K562 (cell line): ENCODE measurements around the gene MADD. TPM values are rescaled to one million over a fixed set of nuclear protein-coding genes. Genes with fewer than 3 reads are reported as not detected.

Source experiments
- CBFA2T2 ChIP-seq: fragments of 450-650 bp; conservative IDR thresholded peaks from 2 replicates; pipeline ENCODE4 v1.6.1; 2017; ENCODE audit warnings: mild to moderate bottlenecking
- CBX8 ChIP-seq: fragments of 200-600 bp; sonication (generic); IDR thresholded peaks from 2 replicates; pipeline ENCODE4 v1.6.1; 2012; ENCODE audit warnings: borderline replicate concordance, mixed run types, low read depth, mild to moderate bottlenecking, moderate library complexity, mixed read lengths, low read length, control low read depth, inconsistent platforms; ENCODE audit not compliant: poor library complexity, severe bottlenecking; ENCODE audit errors: extremely low read depth
- FOXK2 ChIP-seq, 2 experiments: fragments of 450-650 bp; IDR thresholded peaks in 1 of 2; conservative IDR thresholded peaks in 1 of 2; 2 replicates each; pipeline ENCODE4 v1.6.1; 2016; ENCODE audit warnings: low read depth in 2 of 2, mild to moderate bottlenecking in 1 of 2
- GTF2F1 ChIP-seq: IDR thresholded peaks from 2 replicates; pipeline ENCODE4 v1.6.1; 2011; ENCODE audit warnings: low read depth, low read length, improper control_type of control experiment
- JUN ChIP-seq, 2 experiments: sonication (generic) in 1 of 2; formaldehyde crosslinking in 1 of 2; IDR thresholded peaks; 2 replicates each; pipeline versions ENCODE4 v1.6.1 to v1.8.0; 2012 to 2022; ENCODE audit warnings: borderline replicate concordance in 2 of 2, mild to moderate bottlenecking in 2 of 2, improper control_type of control experiment in 1 of 2, low read depth in 1 of 2, low read length in 1 of 2, missing genetic modification reagents in 1 of 2
- KAT2B ChIP-seq: IDR thresholded peaks from one replicate; pipeline ENCODE4 v1.6.1; 2012; ENCODE audit warnings: low read depth, mild to moderate bottlenecking, control low read depth, inconsistent platforms, low read length, moderate library complexity
- KAT8 ChIP-seq: fragments of 450-650 bp; IDR thresholded peaks from 2 replicates; pipeline ENCODE4 v1.6.1; 2016; ENCODE audit warnings: low read depth, mild to moderate bottlenecking
- MEF2A ChIP-seq: IDR thresholded peaks from 2 replicates; pipeline ENCODE4 v1.6.1; 2011; ENCODE audit warnings: low read depth, mild to moderate bottlenecking, low read length, moderate library complexity; ENCODE audit not compliant: control insufficient read depth
- NFYB ChIP-seq: IDR thresholded peaks from 2 replicates; pipeline ENCODE4 v1.6.1; 2011; ENCODE audit warnings: mild to moderate bottlenecking, moderate library complexity; ENCODE audit not compliant: insufficient read length; ENCODE audit errors: extremely low read depth
- POU5F1 ChIP-seq: fragments of 150-350 bp; IDR thresholded peaks from 2 replicates; pipeline ENCODE4 v1.6.1; 2014; ENCODE audit warnings: borderline replicate concordance, low read length, low read depth, mild to moderate bottlenecking; ENCODE audit not compliant: partially characterized antibody
- ZNF263 ChIP-seq: sonication (generic); formaldehyde crosslinking; IDR thresholded peaks from 2 replicates; pipeline ENCODE4 v1.8.0; 2022; ENCODE audit warnings: mild to moderate bottlenecking, missing genetic modification reagents, borderline replicate concordance
- ZNF778 ChIP-seq: fragments of 450-650 bp; formaldehyde crosslinking; IDR thresholded peaks from 2 replicates; pipeline ENCODE4 v1.4.0; 2020; ENCODE audit warnings: mild to moderate bottlenecking, moderate library complexity
- ZZZ3 ChIP-seq: fragments of 450-650 bp; IDR thresholded peaks from 2 replicates; pipeline ENCODE4 v1.6.1; 2016; ENCODE audit warnings: antibody characterized with exemption, mild to moderate bottlenecking, moderate library complexity
- polyA plus RNA-seq, 8 experiments: library from polyadenylated mRNA; depleted of rRNA in 4 of 8; stranded (reverse) in 5 of 8; unstranded in 3 of 8; fragments of >200 nt; fragmentation: Nextera tagmentation in 2 of 8; fragmentation: Illumina TruSeq in 1 of 8; extraction: Ambion mirVana in 2 of 8; extraction: Trizol in 1 of 8; gene quantifications; 2 replicates each; pipeline versions ENCODE4 v1.2.1 to v1.2.3, GENCODE V29; 2011 to 2014; ENCODE audit warnings: inconsistent platforms in 1 of 8, missing spikeins in 1 of 8
- total RNA-seq, 7 experiments: library from RNA; depleted of rRNA in 6 of 7; stranded (reverse); fragments of >200 nt in 6 of 7; fragmentation: Illumina TruSeq in 2 of 7; extraction: Trizol in 2 of 7; gene quantifications; 2 replicates each; pipeline versions ENCODE4 v1.2.1 to v1.2.3, GENCODE V29; 2011 to 2021; ENCODE audit warnings: low replicate concordance in 1 of 7
- TF ChIP-seq, protein P1 (sequence below): sonication (generic); formaldehyde crosslinking; IDR thresholded peaks from 2 replicates; pipeline ENCODE4 v1.8.0; 2022; ENCODE audit warnings: missing genetic modification reagents, mild to moderate bottlenecking, moderate library complexity, borderline replicate concordance
- TF ChIP-seq, protein P2 (sequence below): fragments of 200-400 bp; formaldehyde crosslinking; IDR thresholded peaks from 2 replicates; pipeline ENCODE4 v1.6.1; 2017; ENCODE audit warnings: mild to moderate bottlenecking, low read depth, low read length, moderate library complexity
- TF ChIP-seq, protein P3 (sequence below): sonication (generic); formaldehyde crosslinking; IDR thresholded peaks from 2 replicates; pipeline ENCODE4 v1.8.1; 2023; ENCODE audit warnings: mild to moderate bottlenecking, missing genetic modification reagents
- TF ChIP-seq, protein P4 (sequence below): sonication (generic); formaldehyde crosslinking; IDR thresholded peaks from 2 replicates; pipeline ENCODE4 v1.4.0; 2020; ENCODE audit warnings: mild to moderate bottlenecking, missing genetic modification reagents
- TF ChIP-seq, protein P5 (sequence below): sonication (generic); formaldehyde crosslinking; IDR thresholded peaks from 2 replicates; pipeline ENCODE4 v1.9.0; 2022; ENCODE audit warnings: mild to moderate bottlenecking, missing genetic modification reagents

MADD gene
- total and polyA plus RNA-seq, 9 of the 15 experiments (the other 6 are each of a cell fraction or from before 2014, with no cell fraction given) = 0.68 to 57.6 (median 33.6) TPM

DNA sequence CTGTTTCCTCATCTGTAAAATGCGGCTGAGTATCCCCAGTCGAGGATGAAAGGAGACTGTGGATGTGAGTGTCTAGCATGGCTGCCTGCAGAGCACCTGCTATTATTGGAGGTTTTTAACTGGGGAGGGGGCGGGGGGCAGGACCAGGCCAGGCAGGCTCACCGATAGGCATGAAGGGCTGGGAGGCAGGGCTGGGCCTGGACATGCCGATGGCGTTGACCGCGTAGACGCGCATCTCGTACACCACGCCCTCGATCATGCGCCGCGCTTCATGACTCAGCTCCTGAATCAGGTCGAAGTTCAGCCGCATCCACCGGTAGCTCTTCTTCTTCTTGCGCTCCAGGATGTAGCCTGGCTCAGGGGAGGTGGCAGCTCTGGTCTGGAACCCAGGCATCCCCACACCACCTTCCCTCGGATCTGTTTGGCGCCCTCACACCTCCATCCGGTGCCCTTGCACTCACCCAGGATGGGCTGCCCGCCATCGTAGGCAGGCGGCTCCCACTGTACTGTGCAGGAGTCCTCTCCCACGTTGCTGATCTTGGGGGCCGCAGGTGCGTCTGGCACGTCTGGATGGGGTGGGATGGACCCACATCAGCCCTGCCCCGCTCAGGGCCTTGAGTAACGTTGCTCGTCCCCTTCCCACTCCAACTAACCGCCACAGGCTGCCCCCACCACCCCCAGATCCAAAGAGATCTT lies 67.4 kb downstream of the MADD start (continued):
- no peak for TF ChIP-seq ZZZ3
- no peak for TF ChIP-seq ZNF778 (CRISPR knock-in tag)
- no peak for TF ChIP-seq POU5F1
- TF ChIP-seq, protein P1, sequence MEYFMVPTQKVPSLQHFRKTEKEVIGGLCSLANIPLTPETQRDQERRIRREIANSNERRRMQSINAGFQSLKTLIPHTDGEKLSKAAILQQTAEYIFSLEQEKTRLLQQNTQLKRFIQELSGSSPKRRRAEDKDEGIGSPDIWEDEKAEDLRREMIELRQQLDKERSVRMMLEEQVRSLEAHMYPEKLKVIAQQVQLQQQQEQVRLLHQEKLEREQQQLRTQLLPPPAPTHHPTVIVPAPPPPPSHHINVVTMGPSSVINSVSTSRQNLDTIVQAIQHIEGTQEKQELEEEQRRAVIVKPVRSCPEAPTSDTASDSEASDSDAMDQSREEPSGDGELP (CRISPR knock-in tag) = peak; percentile 69; the same call in 1 of the 2 replicates
- TF ChIP-seq, protein P2, sequence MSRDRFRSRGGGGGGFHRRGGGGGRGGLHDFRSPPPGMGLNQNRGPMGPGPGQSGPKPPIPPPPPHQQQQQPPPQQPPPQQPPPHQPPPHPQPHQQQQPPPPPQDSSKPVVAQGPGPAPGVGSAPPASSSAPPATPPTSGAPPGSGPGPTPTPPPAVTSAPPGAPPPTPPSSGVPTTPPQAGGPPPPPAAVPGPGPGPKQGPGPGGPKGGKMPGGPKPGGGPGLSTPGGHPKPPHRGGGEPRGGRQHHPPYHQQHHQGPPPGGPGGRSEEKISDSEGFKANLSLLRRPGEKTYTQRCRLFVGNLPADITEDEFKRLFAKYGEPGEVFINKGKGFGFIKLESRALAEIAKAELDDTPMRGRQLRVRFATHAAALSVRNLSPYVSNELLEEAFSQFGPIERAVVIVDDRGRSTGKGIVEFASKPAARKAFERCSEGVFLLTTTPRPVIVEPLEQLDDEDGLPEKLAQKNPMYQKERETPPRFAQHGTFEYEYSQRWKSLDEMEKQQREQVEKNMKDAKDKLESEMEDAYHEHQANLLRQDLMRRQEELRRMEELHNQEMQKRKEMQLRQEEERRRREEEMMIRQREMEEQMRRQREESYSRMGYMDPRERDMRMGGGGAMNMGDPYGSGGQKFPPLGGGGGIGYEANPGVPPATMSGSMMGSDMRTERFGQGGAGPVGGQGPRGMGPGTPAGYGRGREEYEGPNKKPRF = no peak
- TF ChIP-seq GTF2F1 = no peak
- no peak for TF ChIP-seq NFYB
- TF ChIP-seq, protein P3, sequence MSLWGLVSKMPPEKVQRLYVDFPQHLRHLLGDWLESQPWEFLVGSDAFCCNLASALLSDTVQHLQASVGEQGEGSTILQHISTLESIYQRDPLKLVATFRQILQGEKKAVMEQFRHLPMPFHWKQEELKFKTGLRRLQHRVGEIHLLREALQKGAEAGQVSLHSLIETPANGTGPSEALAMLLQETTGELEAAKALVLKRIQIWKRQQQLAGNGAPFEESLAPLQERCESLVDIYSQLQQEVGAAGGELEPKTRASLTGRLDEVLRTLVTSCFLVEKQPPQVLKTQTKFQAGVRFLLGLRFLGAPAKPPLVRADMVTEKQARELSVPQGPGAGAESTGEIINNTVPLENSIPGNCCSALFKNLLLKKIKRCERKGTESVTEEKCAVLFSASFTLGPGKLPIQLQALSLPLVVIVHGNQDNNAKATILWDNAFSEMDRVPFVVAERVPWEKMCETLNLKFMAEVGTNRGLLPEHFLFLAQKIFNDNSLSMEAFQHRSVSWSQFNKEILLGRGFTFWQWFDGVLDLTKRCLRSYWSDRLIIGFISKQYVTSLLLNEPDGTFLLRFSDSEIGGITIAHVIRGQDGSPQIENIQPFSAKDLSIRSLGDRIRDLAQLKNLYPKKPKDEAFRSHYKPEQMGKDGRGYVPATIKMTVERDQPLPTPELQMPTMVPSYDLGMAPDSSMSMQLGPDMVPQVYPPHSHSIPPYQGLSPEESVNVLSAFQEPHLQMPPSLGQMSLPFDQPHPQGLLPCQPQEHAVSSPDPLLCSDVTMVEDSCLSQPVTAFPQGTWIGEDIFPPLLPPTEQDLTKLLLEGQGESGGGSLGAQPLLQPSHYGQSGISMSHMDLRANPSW (CRISPR knock-in tag) = no peak
- no peak for TF ChIP-seq KAT8
- TF ChIP-seq, protein P4, sequence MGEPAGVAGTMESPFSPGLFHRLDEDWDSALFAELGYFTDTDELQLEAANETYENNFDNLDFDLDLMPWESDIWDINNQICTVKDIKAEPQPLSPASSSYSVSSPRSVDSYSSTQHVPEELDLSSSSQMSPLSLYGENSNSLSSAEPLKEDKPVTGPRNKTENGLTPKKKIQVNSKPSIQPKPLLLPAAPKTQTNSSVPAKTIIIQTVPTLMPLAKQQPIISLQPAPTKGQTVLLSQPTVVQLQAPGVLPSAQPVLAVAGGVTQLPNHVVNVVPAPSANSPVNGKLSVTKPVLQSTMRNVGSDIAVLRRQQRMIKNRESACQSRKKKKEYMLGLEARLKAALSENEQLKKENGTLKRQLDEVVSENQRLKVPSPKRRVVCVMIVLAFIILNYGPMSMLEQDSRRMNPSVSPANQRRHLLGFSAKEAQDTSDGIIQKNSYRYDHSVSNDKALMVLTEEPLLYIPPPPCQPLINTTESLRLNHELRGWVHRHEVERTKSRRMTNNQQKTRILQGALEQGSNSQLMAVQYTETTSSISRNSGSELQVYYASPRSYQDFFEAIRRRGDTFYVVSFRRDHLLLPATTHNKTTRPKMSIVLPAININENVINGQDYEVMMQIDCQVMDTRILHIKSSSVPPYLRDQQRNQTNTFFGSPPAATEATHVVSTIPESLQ = no peak
- TF ChIP-seq JUN (IDR thresholded peaks at IDR 0.05; ENCODE audit: borderline replicate concordance, low read depth, low read length) = peak; percentile 55; the same call in 1 of the 2 replicates
- TF ChIP-seq JUN (CRISPR knock-in tag; IDR thresholded peaks at IDR 0.05; ENCODE audit: borderline replicate concordance) = no peak
- no peak for TF ChIP-seq MEF2A
- no peak for TF ChIP-seq KAT2B
- TF ChIP-seq FOXK2 (conservative IDR thresholded peaks at IDR 0.05 in 1 of 2, IDR thresholded peaks at IDR 0.05 in 1 of 2; ENCODE audit: low read depth in 2 of 2) = no peak
- TF ChIP-seq, protein P5, sequence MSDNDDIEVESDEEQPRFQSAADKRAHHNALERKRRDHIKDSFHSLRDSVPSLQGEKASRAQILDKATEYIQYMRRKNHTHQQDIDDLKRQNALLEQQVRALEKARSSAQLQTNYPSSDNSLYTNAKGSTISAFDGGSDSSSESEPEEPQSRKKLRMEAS (CRISPR knock-in tag) = peak; percentile 56; the same call in 1 of the 2 replicates
- TF ChIP-seq ZNF263 (CRISPR knock-in tag) = 0 out of 2 replicates have a peak, but pooled peaks have one; percentile 34
- TF ChIP-seq CBFA2T2 = no peak
- no peak for TF ChIP-seq CBX8
